HG03039 (cell line): Measurements from ENCODE around the gene PTCHD1.

Experiments
- ATAC-seq: cut with Tn5 transposase; IDR thresholded peaks from one replicate; pipeline ENCODE4 v1.9.1; 2021; ENCODE audit warnings: mild to moderate bottlenecking, moderate library complexity; ENCODE audit not compliant: unreplicated experiment

PTCHD1 gene

GRCh38 chrX:23394421-23394820 is 59.8 kb downstream of the PTCHD1 start:
- ATAC-seq, result no peak

GRCh38 chrX:23396263-23396662 is 61.6 kb downstream of the PTCHD1 start:
- no peak for ATAC-seq

- ATAC-seq, result no peak
These were observed 63.9 kb downstream of the PTCHD1 start for GRCh38 chrX:23398570-23398969.

GRCh38 chrX:23403849-23404248 is 69.2 kb downstream of the PTCHD1 start:
- ATAC-seq, result no peak

GRCh38 chrX:23422912-23423311 is 88.3 kb downstream of the PTCHD1 start:
- ATAC-seq, result no peak

- no peak for ATAC-seq
These were observed 99.8 kb downstream of the PTCHD1 start for GRCh38 chrX:23434356-23434884.

GRCh38 chrX:23435108-23435507 is 100.5 kb downstream of the PTCHD1 start:
- no peak for ATAC-seq

GRCh38 chrX:23435575-23435974 is 100.9 kb downstream of the PTCHD1 start:
- ATAC-seq, result no peak

GRCh38 chrX:23436875-23437274 is 102.2 kb downstream of the PTCHD1 start:
- no peak for ATAC-seq

GRCh38 chrX:23451266-23451665 is 116.6 kb downstream of the PTCHD1 start:
- no peak for ATAC-seq
